HepG2 (cell line): ENCODE data around the gene SGCE. TPM values are rescaled to one million over a fixed set of nuclear protein-coding genes. Genes with fewer than 3 reads are reported as not detected.

Source experiments
- ASH2L ChIP-seq: fragments of 300-600, 200-600 bp; sonication (generic); IDR thresholded peaks from 2 replicates; pipeline ENCODE4 v1.7.0; 2017; ENCODE audit warnings: low read depth, mild to moderate bottlenecking, moderate library complexity, mixed read lengths, low read length; ENCODE audit not compliant: insufficient read length
- CSRNP2 ChIP-seq: sonication (generic); formaldehyde crosslinking; conservative IDR thresholded peaks from 2 replicates; pipeline ENCODE4 v1.8.0; 2022; ENCODE audit warnings: low read depth, missing genetic modification reagents
- EP300 ChIP-seq, 3 experiments: sonication (generic) in 1 of 3; formaldehyde crosslinking in 1 of 3; IDR thresholded peaks; 2 replicates each; pipeline versions ENCODE4 v1.5.1 to v1.6.1; 2011 to 2020; ENCODE audit warnings: low read depth in 2 of 3, low read length in 2 of 3, borderline replicate concordance in 1 of 3, improper control_type of control experiment in 1 of 3, mild to moderate bottlenecking in 1 of 3, missing genetic modification reagents in 1 of 3, moderate library complexity in 1 of 3
- HNF4G ChIP-seq, 2 experiments: sonication (generic) in 1 of 2; formaldehyde crosslinking in 1 of 2; IDR thresholded peaks; 2 replicates each; pipeline versions ENCODE4 v1.4.0 to v1.6.1; 2011 to 2020; ENCODE audit warnings: borderline replicate concordance in 2 of 2, low read depth in 2 of 2, mild to moderate bottlenecking in 2 of 2, low read length in 1 of 2, missing genetic modification reagents in 1 of 2, moderate library complexity in 1 of 2
- MED13 ChIP-seq: sonication (generic); formaldehyde crosslinking; IDR thresholded peaks from 2 replicates; pipeline ENCODE4 v1.5.0; 2020; ENCODE audit warnings: missing genetic modification reagents
- MEIS1 ChIP-seq: sonication (generic); formaldehyde crosslinking; IDR thresholded peaks from 2 replicates; pipeline ENCODE4 v1.9.0; 2021; ENCODE audit warnings: mild to moderate bottlenecking, missing genetic modification reagents, moderate library complexity, borderline replicate concordance
- MEIS2 ChIP-seq: sonication (generic); formaldehyde crosslinking; IDR thresholded peaks from 2 replicates; pipeline ENCODE4 v1.9.0; 2021; ENCODE audit warnings: mild to moderate bottlenecking, missing genetic modification reagents
- NCOA2 ChIP-seq: sonication (generic); formaldehyde crosslinking; IDR thresholded peaks from 2 replicates; pipeline ENCODE4 v1.8.0; 2022; ENCODE audit warnings: inconsistent platforms
- NR2F2 ChIP-seq: IDR thresholded peaks from 2 replicates; pipeline ENCODE4 v1.6.1; 2012; ENCODE audit warnings: low read depth, inconsistent platforms, borderline replicate concordance
- ONECUT2 ChIP-seq: sonication (generic); formaldehyde crosslinking; IDR thresholded peaks from 2 replicates; pipeline ENCODE4 v1.4.0; 2020; ENCODE audit warnings: missing genetic modification reagents
- REST ChIP-seq, 2 experiments: IDR thresholded peaks; 2 replicates each; pipeline ENCODE4 v1.6.1; 2011 to 2012; ENCODE audit warnings: low read length in 2 of 2, borderline replicate concordance in 1 of 2, low read depth in 1 of 2, mild to moderate bottlenecking in 1 of 2, moderate library complexity in 1 of 2
- ZBTB21 ChIP-seq: sonication (generic); formaldehyde crosslinking; IDR thresholded peaks from 2 replicates; pipeline ENCODE4 v1.4.0; 2020; ENCODE audit warnings: missing genetic modification reagents
- ZFP1 ChIP-seq: IDR thresholded peaks from 2 replicates; pipeline ENCODE4 v1.6.1; 2016
- ZFP90 ChIP-seq: sonication (generic); formaldehyde crosslinking; IDR thresholded peaks from 2 replicates; pipeline ENCODE4 v1.8.0; 2022; ENCODE audit warnings: missing genetic modification reagents, mild to moderate bottlenecking, inconsistent platforms, borderline replicate concordance
- ZNF503 ChIP-seq: sonication (generic); formaldehyde crosslinking; IDR thresholded peaks from 2 replicates; pipeline ENCODE4 v1.4.0; 2020; ENCODE audit warnings: missing genetic modification reagents
- ZNF557 ChIP-seq: sonication (generic); formaldehyde crosslinking; IDR thresholded peaks from 2 replicates; pipeline ENCODE4 v1.4.0; 2020; ENCODE audit warnings: missing genetic modification reagents
- ZNF670 ChIP-seq: sonication (generic); formaldehyde crosslinking; IDR thresholded peaks from 2 replicates; pipeline ENCODE4 v1.8.0; 2022; ENCODE audit warnings: mild to moderate bottlenecking, missing genetic modification reagents, borderline replicate concordance
- ZNF772 ChIP-seq: sonication (generic); formaldehyde crosslinking; IDR thresholded peaks from 2 replicates; pipeline ENCODE4 v1.5.0; 2020; ENCODE audit warnings: mild to moderate bottlenecking, missing genetic modification reagents
- polyA plus RNA-seq, 8 experiments: library from polyadenylated mRNA; depleted of rRNA in 3 of 8; stranded (reverse) in 7 of 8; unstranded in 1 of 8; fragments of >200 nt; fragmentation: Illumina TruSeq in 4 of 8; extraction: Trizol in 4 of 8; gene quantifications; 2 replicates each; pipeline versions ENCODE4 v1.2.1 to v1.2.3, GENCODE V29; 2011 to 2016; ENCODE audit warnings: low read depth in 4 of 8, missing spikeins in 1 of 8, mixed read lengths in 1 of 8; ENCODE audit not compliant: insufficient read depth in 1 of 8
- total RNA-seq, 5 experiments: library from RNA; depleted of rRNA; stranded (reverse); fragments of >200 nt; fragmentation: Illumina TruSeq; extraction: Trizol; gene quantifications; 2 replicates each; pipeline ENCODE4 v1.2.3, GENCODE V29; 2016; ENCODE audit warnings: low read depth in 1 of 5
- TF ChIP-seq, protein P1 (sequence below): sonication (generic); formaldehyde crosslinking; IDR thresholded peaks from 2 replicates; pipeline ENCODE4 v1.8.1; 2023; ENCODE audit warnings: mild to moderate bottlenecking, missing genetic modification reagents, borderline replicate concordance
- TF ChIP-seq, protein P2 (sequence below): sonication (generic); formaldehyde crosslinking; IDR thresholded peaks from 2 replicates; pipeline ENCODE4 v1.4.0; 2020; ENCODE audit warnings: missing genetic modification reagents

The SGCE gene
- total and polyA plus RNA-seq, 2 of the 13 experiments (the other 11 are each of a cell fraction or from before 2014, with no cell fraction given): 52.3 to 71.1 TPM

DNA sequence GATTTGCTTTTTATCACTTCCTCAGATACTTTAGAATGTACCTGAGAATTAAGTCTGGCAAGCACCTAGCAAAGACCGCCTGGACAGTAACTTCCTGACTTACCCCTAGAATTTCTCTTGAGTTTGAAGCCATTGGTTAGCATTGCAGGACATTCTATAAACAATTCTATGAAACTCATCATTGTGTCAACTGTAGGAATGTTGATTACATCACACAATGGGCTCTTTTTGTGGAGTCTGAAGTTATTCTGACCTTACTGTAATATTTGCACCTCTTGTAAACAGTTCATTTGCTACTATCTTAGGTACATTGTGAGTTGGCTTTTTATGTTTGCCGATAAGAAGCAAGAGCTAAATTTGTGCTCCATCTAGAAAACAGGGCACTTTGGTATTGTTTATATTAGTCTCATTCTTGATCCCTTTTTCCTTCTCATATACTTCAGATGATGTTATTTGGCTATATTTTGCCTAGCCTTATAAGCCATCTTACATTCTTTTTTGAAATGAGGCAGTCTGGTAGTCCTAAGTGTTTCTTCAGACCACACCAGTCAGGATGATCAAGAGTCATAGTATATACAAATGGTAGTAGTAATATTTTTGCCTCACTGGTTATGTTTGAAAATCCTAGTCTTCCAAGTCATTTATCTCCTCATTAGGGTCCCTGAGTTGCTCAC lies 94.0 kb downstream of the SGCE start (continued):
- TF ChIP-seq CSRNP2 (CRISPR knock-in tag) (no peak), MEIS2 (CRISPR knock-in tag) (0 out of 2 replicates have a peak, but pooled peaks have one; percentile 50), ZNF772 (CRISPR knock-in tag) (no peak), ZBTB21 (peak; percentile 51; the same call in 1 of the 2 replicates), ZFP1 (CRISPR knock-in tag) (peak; percentile 94), NR2F2 (peak; percentile 96), ZFP90 (CRISPR knock-in tag) (0 out of 2 replicates have a peak, but pooled peaks have one; percentile 54), ONECUT2 (peak; percentile 36; the same call in 1 of the 2 replicates), EP300 (IDR thresholded peaks at IDR 0.05; ENCODE audit: low read depth in 2 of 2, low read length in 2 of 2) (peak; percentile 45 to 97; a peak in 2 of 4 replicates), EP300 (CRISPR knock-in tag; IDR thresholded peaks at IDR 0.05; ENCODE audit: borderline replicate concordance) (peak; percentile 94), MED13 (CRISPR knock-in tag) (0 out of 2 replicates have a peak, but pooled peaks have one; percentile 58), REST (IDR thresholded peaks at IDR 0.05; ENCODE audit: borderline replicate concordance in 1 of 2, low read depth in 1 of 2, low read length in 2 of 2) (0 out of 4 replicates have a peak, but pooled peaks of 1 of the 2 experiments have one; percentile 42), ZNF557 (CRISPR knock-in tag) (0 out of 2 replicates have a peak, but pooled peaks have one; percentile 67), ASH2L (peak; percentile 55), HNF4G (IDR thresholded peaks at IDR 0.05; ENCODE audit: borderline replicate concordance, low read depth, low read length) (peak; percentile 37; the same call in 1 of the 2 replicates), HNF4G (CRISPR knock-in tag; IDR thresholded peaks at IDR 0.05; ENCODE audit: borderline replicate concordance, low read depth) (peak; percentile 42; the same call in 1 of the 2 replicates), NCOA2 (peak; percentile 98), ZNF670 (CRISPR knock-in tag) (no peak), ZNF503 (CRISPR knock-in tag) (peak; percentile 95), MEIS1 (CRISPR knock-in tag) (no peak)
- TF ChIP-seq, protein P1, sequence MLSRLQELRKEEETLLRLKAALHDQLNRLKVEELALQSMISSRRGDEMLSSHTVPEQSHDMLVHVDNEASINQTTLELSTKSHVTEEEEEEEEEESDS: no peak
- TF ChIP-seq, protein P2, sequence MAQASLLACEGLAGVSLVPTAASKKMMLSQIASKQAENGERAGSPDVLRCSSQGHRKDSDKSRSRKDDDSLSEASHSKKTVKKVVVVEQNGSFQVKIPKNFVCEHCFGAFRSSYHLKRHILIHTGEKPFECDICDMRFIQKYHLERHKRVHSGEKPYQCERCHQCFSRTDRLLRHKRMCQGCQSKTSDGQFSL (CRISPR knock-in tag): no peak
